ENCODE data around the gene SLC39A11.

Gene SLC39A11

DNA sequence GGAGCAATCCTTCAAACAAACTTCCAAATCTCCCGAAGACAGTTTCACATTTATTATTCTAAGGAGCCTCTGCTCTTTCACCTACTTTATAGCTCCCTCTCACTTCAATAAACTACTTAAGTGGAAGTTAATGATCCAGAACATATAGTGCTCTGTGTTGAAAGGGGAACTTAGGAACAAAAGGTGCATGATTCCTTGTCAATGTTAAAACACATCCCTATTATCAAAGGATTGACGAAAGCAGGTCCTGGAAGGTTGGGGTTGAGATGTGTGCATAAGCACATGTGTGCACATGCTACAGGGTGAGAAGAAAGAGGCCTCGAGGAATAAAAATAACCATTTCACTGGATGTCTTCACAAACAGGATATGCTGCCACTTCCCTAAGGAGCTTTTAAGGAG is 170.3 kb downstream of the SLC39A11 start:
- TF ChIP-seq, protein P1, sequence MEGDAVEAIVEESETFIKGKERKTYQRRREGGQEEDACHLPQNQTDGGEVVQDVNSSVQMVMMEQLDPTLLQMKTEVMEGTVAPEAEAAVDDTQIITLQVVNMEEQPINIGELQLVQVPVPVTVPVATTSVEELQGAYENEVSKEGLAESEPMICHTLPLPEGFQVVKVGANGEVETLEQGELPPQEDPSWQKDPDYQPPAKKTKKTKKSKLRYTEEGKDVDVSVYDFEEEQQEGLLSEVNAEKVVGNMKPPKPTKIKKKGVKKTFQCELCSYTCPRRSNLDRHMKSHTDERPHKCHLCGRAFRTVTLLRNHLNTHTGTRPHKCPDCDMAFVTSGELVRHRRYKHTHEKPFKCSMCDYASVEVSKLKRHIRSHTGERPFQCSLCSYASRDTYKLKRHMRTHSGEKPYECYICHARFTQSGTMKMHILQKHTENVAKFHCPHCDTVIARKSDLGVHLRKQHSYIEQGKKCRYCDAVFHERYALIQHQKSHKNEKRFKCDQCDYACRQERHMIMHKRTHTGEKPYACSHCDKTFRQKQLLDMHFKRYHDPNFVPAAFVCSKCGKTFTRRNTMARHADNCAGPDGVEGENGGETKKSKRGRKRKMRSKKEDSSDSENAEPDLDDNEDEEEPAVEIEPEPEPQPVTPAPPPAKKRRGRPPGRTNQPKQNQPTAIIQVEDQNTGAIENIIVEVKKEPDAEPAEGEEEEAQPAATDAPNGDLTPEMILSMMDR (IDR thresholded peaks at IDR 0.05; ENCODE audit: insufficient read depth, low read length, poor library complexity, severe bottlenecking) = no peak
- Histone ChIP-seq H3K27me3 (replicated peaks; ENCODE audit: control insufficient read depth, insufficient read depth, low read length) (no peaks in the 10 kb centered on the region), H3K4me3 (replicated peaks; ENCODE audit: low read depth, low read length) (no peak overlapping the region), H3K36me3 (ENCODE audit: control insufficient read depth, insufficient read depth, low read length) (no peaks in the 10 kb centered on the region)
- DNase-seq (ENCODE audit: extremely low read depth, insufficient read length) = no peak

- Histone ChIP-seq H3K4me3 (replicated peaks; ENCODE audit: low read depth, low read length) (no peak overlapping the region), H3K27me3 (replicated peaks; ENCODE audit: control insufficient read depth, insufficient read depth, low read length) (no peaks in the 10 kb centered on the region), H3K36me3 (ENCODE audit: control insufficient read depth, insufficient read depth, low read length) (no peaks in the 10 kb centered on the region)
- no peak for DNase-seq (ENCODE audit: extremely low read depth, insufficient read length)
- TF ChIP-seq, protein P1 (IDR thresholded peaks at IDR 0.05; ENCODE audit: insufficient read depth, low read length, poor library complexity, severe bottlenecking) = no peak
Measured at GRCh38 chr17:72921347-72922054, 171.0 kb downstream of the SLC39A11 start.

DNA sequence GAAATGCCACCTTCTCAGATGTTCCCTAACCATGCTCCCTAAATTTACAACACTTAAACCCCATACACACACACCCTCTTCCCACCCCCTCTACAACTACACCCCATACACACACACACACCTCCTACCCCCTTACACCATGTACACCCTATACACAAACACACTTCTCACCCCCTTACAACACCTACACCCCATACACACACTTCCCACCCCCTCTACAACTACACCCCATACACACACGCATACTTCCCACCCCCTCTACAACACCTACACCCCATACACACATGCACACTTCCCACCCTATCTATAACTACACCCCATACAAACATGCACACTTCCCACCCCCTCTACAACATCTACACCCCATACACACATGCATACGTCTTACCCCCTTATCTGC is 172.0 kb downstream of the SLC39A11 start:
- no peaks in the 10 kb centered on the region for H3K27me3 ChIP-seq (replicated peaks; ENCODE audit: control insufficient read depth, insufficient read depth, low read length)
- no peak overlapping the region for H3K4me3 ChIP-seq (replicated peaks; ENCODE audit: low read depth, low read length)
- H3K36me3 ChIP-seq (ENCODE audit: control insufficient read depth, insufficient read depth, low read length) = no peaks in the 10 kb centered on the region; the same call in 1 of the 2 replicates
- no peak for DNase-seq (ENCODE audit: extremely low read depth, insufficient read length)
- TF ChIP-seq, protein P1 (IDR thresholded peaks at IDR 0.05; ENCODE audit: insufficient read depth, low read length, poor library complexity, severe bottlenecking) = no peak

DNA sequence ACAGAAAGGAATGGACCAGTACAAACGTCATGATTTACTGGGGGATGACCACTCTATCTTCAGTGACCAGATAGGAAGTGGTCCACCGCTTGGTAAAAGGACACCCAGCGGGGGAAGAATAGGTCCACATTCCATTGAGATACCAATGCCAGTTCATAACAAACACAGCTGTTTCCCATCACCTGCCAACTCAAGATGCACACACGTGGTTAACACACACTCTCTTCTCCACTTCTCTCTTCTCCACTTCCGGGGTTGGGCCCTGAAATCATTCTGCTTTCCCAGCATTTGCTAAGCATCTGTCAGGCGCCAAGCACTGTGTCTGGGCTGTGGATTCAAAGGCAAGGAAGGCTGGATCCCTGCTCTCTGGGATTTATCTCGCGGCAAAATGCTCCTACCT is 175.5 kb downstream of the SLC39A11 start:
- Histone ChIP-seq H3K27me3 (replicated peaks; ENCODE audit: control insufficient read depth, insufficient read depth, low read length) (no peaks in the 10 kb centered on the region), H3K36me3 (ENCODE audit: control insufficient read depth, insufficient read depth, low read length) (no peaks in the 10 kb centered on the region; the same call in 1 of the 2 replicates), H3K4me3 (replicated peaks; ENCODE audit: low read depth, low read length) (no peak overlapping the region)
- TF ChIP-seq, protein P1 (IDR thresholded peaks at IDR 0.05; ENCODE audit: insufficient read depth, low read length, poor library complexity, severe bottlenecking) = no peak
- DNase-seq (ENCODE audit: extremely low read depth, insufficient read length) = no peak

GRCh38 chr17:72915625-72916081 is 176.8 kb downstream of the SLC39A11 start:
- Histone ChIP-seq H3K4me3 (replicated peaks; ENCODE audit: low read depth, low read length) (no peak overlapping the region), H3K27me3 (replicated peaks; ENCODE audit: control insufficient read depth, insufficient read depth, low read length) (no peaks in the 10 kb centered on the region), H3K36me3 (ENCODE audit: control insufficient read depth, insufficient read depth, low read length) (no peaks in the 10 kb centered on the region; the same call in 1 of the 2 replicates)
- TF ChIP-seq, protein P1 (IDR thresholded peaks at IDR 0.05; ENCODE audit: insufficient read depth, low read length, poor library complexity, severe bottlenecking) = no peak
- DNase-seq (ENCODE audit: extremely low read depth, insufficient read length) = no peak
